Measurements from ENCODE around the gene PDS5A. TPM values are rescaled to one million over a fixed set of nuclear protein-coding genes. Genes with fewer than 3 reads are reported as not detected.
"Not testable (repeated sequence)": the region's sequence is repeated elsewhere in the genome, so short reads cannot be mapped to it uniquely, and the experiment has no call there.

PDS5A gene
- total RNA-seq, 6 experiments from 2014 or later, result 28.0 to 45.7 (median 33.2) TPM

- DNase-seq (no peak), ATAC-seq (no peak)
- 52% methylated on average over 4 of the region's 4 CpGs for WGBS (ENCODE audit: insufficient coverage, low coverage, low lambda C conversion rate, missing lambda C conversion rate)
- no peaks in the 10 kb centered on the region for H3K27me3 ChIP-seq
- H3K9me3 ChIP-seq, result no peaks in the 10 kb centered on the region
- no peaks in the 10 kb centered on the region for H3K4me1 ChIP-seq
- intact Hi-C loops (cut with DNase I), result no loop called here
- no peak overlapping the region for H3K4me3 ChIP-seq
- TF ChIP-seq CTCF (IDR thresholded peaks at IDR 0.05) (no peak), POLR2A (IDR thresholded peaks at IDR 0.05) (no peak)
- H3K36me3 ChIP-seq, result peaks cover 0 to 59% (median 6%) of the 10 kb centered on the region in 4 donors
- no peak overlapping the region for H3K27ac ChIP-seq
These were observed 64.2 kb downstream of the PDS5A start for GRCh38 chr4:39913471-39913870.

- TF ChIP-seq POLR2A (IDR thresholded peaks at IDR 0.05), result no peak
These were observed 67.6 kb downstream of the PDS5A start for GRCh38 chr4:39910064-39910463.

GRCh38 chr4:39908284-39908683, 69.4 kb downstream of the PDS5A start:
- no peak overlapping the region for H3K4me3 ChIP-seq
- DNase-seq (no peak), ATAC-seq (no peak)
- H3K4me1 ChIP-seq, result no peaks in the 10 kb centered on the region
- intact Hi-C loops (cut with DNase I), result no loop called here
- H3K27me3 ChIP-seq, result no peaks in the 10 kb centered on the region
- peaks cover 0 to 38% (median 8%) of the 10 kb centered on the region in 4 donors for H3K36me3 ChIP-seq
- 80% methylated on average over 2 of the region's 2 CpGs for WGBS (ENCODE audit: insufficient coverage, low coverage, low lambda C conversion rate, missing lambda C conversion rate)
- TF ChIP-seq CTCF (IDR thresholded peaks at IDR 0.05) (no peak), POLR2A (IDR thresholded peaks at IDR 0.05) (no peak)
- no peaks in the 10 kb centered on the region for H3K9me3 ChIP-seq
- H3K27ac ChIP-seq, result no peak overlapping the region

More at GRCh38 chr4:39910064-39910463, 67.6 kb downstream of the PDS5A start:
- 98% methylated on average over 3 of the region's 3 CpGs for WGBS (ENCODE audit: insufficient coverage, low coverage, low lambda C conversion rate, missing lambda C conversion rate)
- Histone ChIP-seq H3K27me3 (no peaks in the 10 kb centered on the region), H3K9me3 (no peaks in the 10 kb centered on the region), H3K4me1 (no peaks in the 10 kb centered on the region), H3K27ac (no peak overlapping the region), H3K36me3 (peaks cover 0 to 50% (median 8%) of the 10 kb centered on the region in 4 donors), H3K4me3 (no peak overlapping the region)
- intact Hi-C loops (cut with DNase I), result no loop called here
- DNase-seq (no peak), ATAC-seq (no peak)

GRCh38 chr4:39905656-39906055, 72.1 kb downstream of the PDS5A start:
- intact Hi-C loops (cut with DNase I), result no loop called here
- Histone ChIP-seq H3K27ac (no peak overlapping the region), H3K27me3 (no peaks in the 10 kb centered on the region), H3K4me1 (no peaks in the 10 kb centered on the region), H3K4me3 (no peak overlapping the region), H3K9me3 (no peaks in the 10 kb centered on the region), H3K36me3 (peaks cover 3 to 40% (median 11%) of the 10 kb centered on the region in 4 donors)
- no peak for ATAC-seq
- TF ChIP-seq CTCF (IDR thresholded peaks at IDR 0.05) (no peak), POLR2A (IDR thresholded peaks at IDR 0.05) (no peak)
- DNase-seq, result no peak
- WGBS (ENCODE audit: insufficient coverage, low coverage, low lambda C conversion rate, missing lambda C conversion rate), result 80% methylated on average over 1 of the region's 1 CpG

DNA sequence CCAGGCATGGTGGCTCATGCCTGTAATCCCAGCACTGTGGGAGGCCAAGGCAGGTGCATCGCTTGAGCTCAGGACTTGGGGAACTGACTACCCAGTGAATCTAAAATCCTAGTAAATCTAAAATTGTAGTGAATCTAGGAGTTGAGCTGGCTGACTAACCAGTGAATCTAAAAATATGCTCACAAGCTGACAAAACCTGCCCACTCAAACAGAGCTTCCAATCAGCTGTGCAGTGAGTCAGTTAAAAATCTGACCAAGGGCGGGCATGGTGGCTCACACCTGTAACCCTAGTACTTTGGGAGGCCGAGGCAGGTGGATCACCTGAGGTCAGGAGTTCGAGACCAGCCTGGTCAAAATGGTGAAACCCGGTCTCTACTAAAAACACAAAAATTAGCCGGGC, 72.7 kb downstream of the PDS5A start:
- H3K27ac ChIP-seq, H3K27me3 ChIP-seq: not testable (repeated sequence)
- 100% methylated on average over 1 of the region's 6 CpGs for WGBS (ENCODE audit: insufficient coverage, low coverage, low lambda C conversion rate, missing lambda C conversion rate)

GRCh38 chr4:39900966-39901365, 76.7 kb downstream of the PDS5A start:
- TF ChIP-seq POLR2A (IDR thresholded peaks at IDR 0.05) (no peak), CTCF (IDR thresholded peaks at IDR 0.05) (no peak)
- intact Hi-C loops (cut with DNase I), result no loop called here
- Histone ChIP-seq H3K36me3 (peaks cover 4 to 68% (median 28%) of the 10 kb centered on the region in 4 donors), H3K9me3 (no peaks in the 10 kb centered on the region), H3K4me1 (no peaks in the 10 kb centered on the region), H3K4me3 (no peak overlapping the region), H3K27ac (no peak overlapping the region), H3K27me3 (no peaks in the 10 kb centered on the region)
- ATAC-seq (no peak), DNase-seq (no peak)
- WGBS (ENCODE audit: insufficient coverage, low coverage, low lambda C conversion rate, missing lambda C conversion rate), result 69% methylated on average over 2 of the region's 2 CpGs

More for the DNA sequence above, 72.7 kb downstream of the PDS5A start:
- H3K36me3 ChIP-seq, result peaks cover 3 to 41% (median 11%) of the 10 kb centered on the region in 4 donors
- DNase-seq; H3K4me1 ChIP-seq; ATAC-seq; H3K4me3 ChIP-seq; H3K9me3 ChIP-seq; intact Hi-C loops (cut with DNase I): not testable (repeated sequence)
